ENCODE measurements around the gene DCST2. TPM values are rescaled to one million over a fixed set of nuclear protein-coding genes. Genes with fewer than 3 reads are reported as not detected.
A peak's percentile ranks its signal among the peaks of the same experiment; 100 is the strongest.

The DCST2 gene
- total RNA-seq, 1 donor from 2014 or later = 0.80 TPM

DNA sequence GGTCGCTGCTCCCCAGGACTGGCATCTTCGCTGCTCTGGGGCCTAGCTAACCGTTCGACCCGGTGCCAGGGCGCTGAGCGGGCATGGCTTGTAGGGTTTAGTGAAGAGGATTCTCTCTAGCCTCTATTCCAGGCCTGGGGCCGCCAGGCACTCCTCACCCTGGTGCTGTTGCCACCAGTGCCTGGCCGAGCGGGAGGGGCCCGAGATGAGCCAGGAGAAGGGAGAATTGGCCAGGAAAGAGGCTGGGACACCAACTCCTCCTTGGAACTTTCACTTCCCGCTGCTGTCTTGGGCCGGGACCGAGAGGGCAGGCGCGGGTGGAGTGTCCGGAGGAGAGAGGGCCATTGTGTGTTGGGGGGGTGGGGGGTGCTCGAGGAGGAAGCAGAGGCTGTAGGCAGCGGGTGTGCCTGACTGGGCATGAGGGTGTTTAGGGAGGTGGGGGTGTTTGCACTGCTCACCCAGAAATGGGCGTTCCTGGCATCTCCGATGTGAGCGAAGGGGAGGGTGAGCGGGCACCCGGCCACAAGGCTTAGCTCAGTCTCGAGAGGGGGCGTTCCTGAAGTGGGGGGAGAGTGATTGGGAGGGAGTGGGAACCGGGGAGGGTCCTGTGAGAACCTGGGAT, 18.3 kb upstream of the DCST2 start:
- H3K4me3 Mint-ChIP-seq (ENCODE audit: low read depth) = peak overlapping the region; percentile 79
- peaks cover 11% of the 10 kb centered on the region for H3K36me3 Mint-ChIP-seq (ENCODE audit: low read depth)
- peak; percentile 23 for DNase-seq (ENCODE audit: low spot score)
- H3K27ac Mint-ChIP-seq = no peak overlapping the region
- intact Hi-C loops (cut with micrococcal nuclease) = loop anchor here (1.0 to 2.0 kb wide), 2 partner anchors 32 to 35 kb away; no protein-coding TSS in a partner anchor
- H3K4me1 Mint-ChIP-seq (ENCODE audit: low read depth) = peaks cover 24% of the 10 kb centered on the region
- no peaks in the 10 kb centered on the region for H3K27me3 Mint-ChIP-seq (ENCODE audit: low read depth)
- H3K9me3 Mint-ChIP-seq = no peaks in the 10 kb centered on the region

DNA sequence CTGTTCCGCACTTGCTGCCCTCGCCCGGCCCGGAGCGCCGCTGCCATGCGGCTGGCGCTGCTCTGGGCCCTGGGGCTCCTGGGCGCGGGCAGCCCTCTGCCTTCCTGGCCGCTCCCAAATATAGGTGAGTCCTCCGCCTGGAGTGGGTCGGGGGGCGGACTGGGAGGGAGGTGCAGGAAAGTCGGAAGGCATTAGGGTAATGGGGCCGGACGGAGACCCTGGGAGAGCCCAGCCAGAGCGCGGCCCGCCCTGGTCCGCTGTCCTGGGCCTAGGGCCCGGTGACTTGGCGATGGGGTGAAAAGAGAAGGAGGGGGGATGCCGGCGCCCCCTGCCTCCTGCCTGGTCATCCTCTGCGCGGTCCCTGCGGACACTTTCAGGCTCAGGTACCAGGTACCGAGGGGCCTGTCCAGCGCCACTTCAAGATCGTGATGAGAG, 17.8 kb upstream of the DCST2 start:
- no peak overlapping the region for H3K27ac Mint-ChIP-seq
- peak overlapping the region; percentile 79 for H3K4me3 Mint-ChIP-seq (ENCODE audit: low read depth)
- intact Hi-C loops (cut with micrococcal nuclease) = loop anchor here (1.0 kb wide), 1 partner anchor 33 kb away; no protein-coding TSS in a partner anchor
- no peaks in the 10 kb centered on the region for H3K27me3 Mint-ChIP-seq (ENCODE audit: low read depth)
- peaks cover 8% of the 10 kb centered on the region for H3K36me3 Mint-ChIP-seq (ENCODE audit: low read depth)
- H3K4me1 Mint-ChIP-seq (ENCODE audit: low read depth) = peaks cover 24% of the 10 kb centered on the region
- H3K9me3 Mint-ChIP-seq = no peaks in the 10 kb centered on the region
- no peak for DNase-seq (ENCODE audit: low spot score)

DNA sequence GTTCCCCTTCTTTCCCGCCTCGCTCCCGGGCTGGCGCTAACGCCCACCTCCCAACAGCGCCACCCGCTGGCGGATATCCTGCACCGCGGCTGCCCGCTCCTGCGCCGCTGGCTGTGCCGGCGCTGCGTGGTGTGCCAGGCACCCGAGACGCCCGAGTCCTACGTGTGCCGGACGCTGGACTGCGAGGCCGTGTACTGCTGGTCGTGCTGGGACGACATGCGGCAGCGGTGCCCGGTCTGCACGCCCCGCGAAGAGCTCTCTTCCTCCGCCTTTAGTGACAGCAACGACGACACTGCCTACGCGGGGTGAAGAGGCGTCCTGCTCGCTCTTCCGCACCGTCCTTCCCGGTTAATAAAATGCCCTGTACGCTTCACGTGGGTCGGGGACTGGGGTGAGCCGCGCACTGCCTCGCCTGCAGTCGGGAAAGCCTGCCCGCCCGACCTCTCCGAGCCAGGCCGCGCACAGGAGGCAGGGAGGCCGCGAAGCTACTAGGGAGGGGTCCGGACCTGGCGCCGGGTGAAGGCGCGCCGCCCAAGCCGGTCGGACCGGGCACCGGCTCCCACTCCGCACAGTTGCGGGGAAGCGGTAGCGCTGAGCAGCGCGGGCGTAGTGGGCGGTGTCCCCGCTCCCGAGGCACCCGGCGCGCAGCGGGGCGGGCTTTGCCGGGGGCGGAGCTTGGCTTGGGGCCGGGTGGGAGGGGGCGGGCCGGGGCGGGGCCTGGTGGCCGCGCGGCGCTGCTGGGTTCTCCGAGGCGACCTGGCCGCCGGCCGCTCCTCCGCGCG, 17.2 kb upstream of the DCST2 start, which contains the start of gene ADAM15:
Gene ADAM15, plus strand, starts transcription at position 757 of the 782 bp plus-strand sequence. CDS start 71 bp downstream, outside the sequence.
- Mint-ChIP-seq H3K36me3 (ENCODE audit: low read depth) (peaks cover 4% of the 10 kb centered on the region), H3K4me3 (ENCODE audit: low read depth) (peak within 1 kb of the TSS; percentile 84), H3K9me3 (no peaks in the 10 kb centered on the region), H3K27ac (peak within 1 kb of the TSS; percentile 79), H3K4me1 (ENCODE audit: low read depth) (peaks cover 24% of the 10 kb centered on the region), H3K27me3 (ENCODE audit: low read depth) (no peaks in the 10 kb centered on the region)
- DNase-seq (ENCODE audit: low spot score) = peak; percentile 75
- intact Hi-C loops (cut with micrococcal nuclease) = loop anchor here (1.0 kb wide), 2 partner anchors 13 to 34 kb away; partner anchors contain the start of gene EFNA4

DNA sequence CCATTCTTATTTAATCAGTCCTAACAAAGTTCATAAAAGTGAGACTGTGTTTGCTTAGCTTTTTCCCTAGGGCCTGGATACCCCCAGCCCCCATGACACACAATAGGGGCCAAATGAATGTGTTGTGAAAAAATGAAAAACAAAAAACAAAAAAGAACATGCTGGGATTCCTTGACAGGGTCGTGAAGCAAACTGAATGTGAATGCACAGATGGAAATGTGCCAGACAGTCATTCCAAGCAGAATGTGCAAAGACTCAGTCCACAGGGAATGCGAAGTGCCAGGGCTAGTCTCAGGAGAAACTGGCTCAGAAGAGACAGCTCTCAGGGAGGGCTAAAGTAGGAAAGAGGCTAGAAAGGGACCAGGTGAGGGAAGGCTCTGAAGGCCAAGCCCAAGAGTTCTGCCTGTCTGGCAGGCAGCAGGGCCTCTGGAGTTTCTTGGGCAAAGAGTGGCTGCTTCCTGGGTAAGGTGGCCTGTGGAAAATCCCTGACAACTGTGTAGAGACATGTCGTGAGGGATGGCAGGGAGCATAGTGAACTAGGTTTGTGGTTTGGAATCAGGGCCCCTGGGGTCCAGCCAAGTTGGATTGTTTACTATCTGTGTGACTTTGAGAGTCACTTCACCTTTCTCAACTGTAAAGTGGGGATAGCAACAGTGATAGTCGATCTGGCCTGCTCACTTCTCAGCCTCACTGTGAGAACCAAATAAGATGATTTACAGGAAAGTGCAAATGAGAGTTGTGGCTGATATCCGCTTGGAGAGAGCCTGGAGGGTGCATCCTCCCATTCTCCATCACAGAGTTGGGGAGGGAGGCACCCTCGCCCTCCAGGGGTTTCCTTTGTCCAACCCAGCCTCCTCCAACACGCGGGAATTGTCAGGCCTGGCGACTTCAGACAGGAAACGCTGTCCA, 16.3 kb upstream of the DCST2 start:
- no peak for DNase-seq (ENCODE audit: low spot score)
- peak overlapping the region; percentile 79 for H3K27ac Mint-ChIP-seq
- H3K9me3 Mint-ChIP-seq = no peaks in the 10 kb centered on the region

DNA sequence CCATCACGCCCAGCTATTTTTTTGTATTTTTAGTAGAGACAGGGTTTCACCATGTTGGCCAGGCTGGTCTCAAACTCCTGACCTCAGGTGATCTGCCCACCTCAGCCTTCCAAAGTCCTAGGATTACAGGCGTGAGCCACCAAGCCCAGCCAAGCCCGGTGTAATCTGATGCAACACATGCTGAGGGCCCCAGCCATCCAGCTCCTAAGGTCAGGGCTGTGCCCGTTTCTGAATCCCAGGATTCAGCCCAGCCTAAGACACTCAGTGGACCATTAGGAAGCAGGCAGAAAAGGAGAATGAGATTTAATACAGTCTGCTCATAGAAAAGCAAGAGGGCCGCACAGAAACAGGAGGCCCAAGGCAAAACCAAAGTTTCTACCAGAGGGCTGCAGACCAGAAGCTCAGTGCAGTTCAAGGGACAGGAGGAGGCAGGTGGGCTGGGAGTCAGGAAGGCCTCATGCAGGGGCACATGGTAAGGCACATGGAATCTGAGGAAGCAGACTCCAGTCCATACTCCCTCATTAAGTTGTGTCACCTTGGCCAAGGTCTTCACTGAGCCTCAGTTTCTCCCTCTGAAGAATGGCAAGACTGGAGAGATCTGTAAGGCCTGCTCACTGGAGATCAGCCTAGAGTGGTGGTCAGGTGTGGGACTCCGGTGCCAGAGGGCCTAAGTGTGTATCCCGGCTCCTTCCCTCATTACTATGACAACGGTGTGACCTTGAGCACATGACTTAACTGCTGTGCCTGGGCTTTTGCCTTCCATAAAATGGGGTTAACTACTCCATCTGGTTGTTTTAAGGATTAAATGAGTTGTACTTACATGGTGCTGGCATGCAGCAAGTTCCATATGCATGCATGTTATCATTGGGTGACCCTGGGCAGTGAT, 15.1 kb upstream of the DCST2 start:
- Mint-ChIP-seq H3K36me3 (ENCODE audit: low read depth) (no peaks in the 10 kb centered on the region), H3K4me3 (ENCODE audit: low read depth) (no peak overlapping the region), H3K9me3 (no peaks in the 10 kb centered on the region), H3K27me3 (ENCODE audit: low read depth) (no peaks in the 10 kb centered on the region), H3K27ac (peak overlapping the region; percentile 18), H3K4me1 (ENCODE audit: low read depth) (peaks cover 36% of the 10 kb centered on the region)
- no peak for DNase-seq (ENCODE audit: low spot score)
- intact Hi-C loops (cut with micrococcal nuclease) = no loop called here

More for the DNA sequence above, 16.3 kb upstream of the DCST2 start:
- no peaks in the 10 kb centered on the region for H3K36me3 Mint-ChIP-seq (ENCODE audit: low read depth)
- H3K27me3 Mint-ChIP-seq (ENCODE audit: low read depth) = no peaks in the 10 kb centered on the region
- H3K4me3 Mint-ChIP-seq (ENCODE audit: low read depth) = peak overlapping the region; percentile 84
- intact Hi-C loops (cut with micrococcal nuclease) = loop anchor here (1.0 kb wide), 1 partner anchor 13 kb away; the partner anchor contains the start of gene EFNA4
- H3K4me1 Mint-ChIP-seq (ENCODE audit: low read depth) = peaks cover 30% of the 10 kb centered on the region

GRCh38 chr1:155044812-155045657, 11.5 kb upstream of the DCST2 start:
- no peaks in the 10 kb centered on the region for H3K27me3 Mint-ChIP-seq (ENCODE audit: low read depth)
- intact Hi-C loops (cut with micrococcal nuclease) = loop anchor here (2.0 kb wide), 1 partner anchor 16 kb away; no protein-coding TSS in a partner anchor

GRCh38 chr1:155044365-155044764, 10.8 kb upstream of the DCST2 start:
- DNase-seq (ENCODE audit: low spot score) = no peak
- Mint-ChIP-seq H3K27ac (no peak overlapping the region), H3K4me3 (ENCODE audit: low read depth) (no peak overlapping the region), H3K9me3 (no peaks in the 10 kb centered on the region), H3K4me1 (ENCODE audit: low read depth) (peaks cover 12% of the 10 kb centered on the region), H3K27me3 (ENCODE audit: low read depth) (no peaks in the 10 kb centered on the region), H3K36me3 (ENCODE audit: low read depth) (no peaks in the 10 kb centered on the region)
- intact Hi-C loops (cut with micrococcal nuclease) = loop anchor here (2.0 kb wide), 1 partner anchor 16 kb away; no protein-coding TSS in a partner anchor

More at GRCh38 chr1:155044812-155045657, 11.5 kb upstream of the DCST2 start:
- H3K9me3 Mint-ChIP-seq = no peaks in the 10 kb centered on the region
- peaks cover 17% of the 10 kb centered on the region for H3K4me1 Mint-ChIP-seq (ENCODE audit: low read depth)
- no peak overlapping the region for H3K4me3 Mint-ChIP-seq (ENCODE audit: low read depth)
- DNase-seq (ENCODE audit: low spot score) = peak; percentile 51
- H3K36me3 Mint-ChIP-seq (ENCODE audit: low read depth) = no peaks in the 10 kb centered on the region
- peak overlapping the region; percentile 44 for H3K27ac Mint-ChIP-seq

DNA sequence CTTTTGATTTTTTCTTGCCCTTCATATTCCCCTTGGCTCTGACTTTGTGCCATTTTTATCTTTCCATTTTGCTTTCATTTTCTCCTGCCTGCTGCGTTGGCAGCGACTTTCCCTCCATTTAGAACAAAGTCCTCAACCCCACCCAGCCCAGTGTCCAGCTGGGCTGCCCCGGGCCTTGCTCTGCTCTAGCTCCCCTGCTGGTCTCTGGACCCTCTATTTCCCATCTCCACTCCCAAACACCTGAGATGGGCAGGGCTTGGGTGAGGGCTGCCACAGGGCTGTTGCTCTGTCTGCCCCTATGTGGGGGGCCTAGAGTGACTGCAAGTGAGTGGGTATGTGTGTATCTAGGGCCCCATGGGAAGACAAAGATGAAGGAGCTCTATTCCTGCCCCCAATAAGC, 10.2 kb upstream of the DCST2 start:
- peaks cover 15% of the 10 kb centered on the region for H3K4me1 Mint-ChIP-seq (ENCODE audit: low read depth)
- intact Hi-C loops (cut with micrococcal nuclease) = loop anchor here (2.0 kb wide), 1 partner anchor 17 kb away; no protein-coding TSS in a partner anchor
- DNase-seq (ENCODE audit: low spot score) = no peak
- H3K27ac Mint-ChIP-seq = no peak overlapping the region
- H3K4me3 Mint-ChIP-seq (ENCODE audit: low read depth) = no peak overlapping the region
- H3K9me3 Mint-ChIP-seq = no peaks in the 10 kb centered on the region
- H3K27me3 Mint-ChIP-seq (ENCODE audit: low read depth) = no peaks in the 10 kb centered on the region
- H3K36me3 Mint-ChIP-seq (ENCODE audit: low read depth) = no peaks in the 10 kb centered on the region

DNA sequence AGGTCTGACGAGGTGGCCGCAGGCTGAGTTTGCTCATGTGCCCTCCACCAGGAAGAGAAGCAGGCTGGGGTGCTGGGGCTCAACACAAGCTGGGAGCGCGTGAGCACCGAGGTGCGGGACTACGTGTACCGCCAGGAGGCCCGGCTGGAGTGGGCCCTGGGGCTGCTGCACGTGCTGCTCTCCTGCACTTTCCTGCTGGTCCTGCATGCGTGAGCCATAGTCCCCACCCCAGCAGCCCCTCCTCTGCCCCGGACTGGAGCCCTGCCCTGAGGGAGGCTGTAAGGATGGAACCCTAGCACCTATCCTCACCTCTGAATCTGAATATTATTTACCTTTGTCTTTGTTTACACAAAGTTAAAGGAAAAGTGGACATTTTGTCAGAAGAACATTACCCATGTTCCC, 9.7 kb upstream of the DCST2 start:
- DNase-seq (ENCODE audit: low spot score) = no peak
- no peak overlapping the region for H3K27ac Mint-ChIP-seq
- peaks cover 2% of the 10 kb centered on the region for H3K27me3 Mint-ChIP-seq (ENCODE audit: low read depth)
- H3K36me3 Mint-ChIP-seq (ENCODE audit: low read depth) = no peaks in the 10 kb centered on the region
- no peaks in the 10 kb centered on the region for H3K9me3 Mint-ChIP-seq
- H3K4me3 Mint-ChIP-seq (ENCODE audit: low read depth) = no peak overlapping the region
- H3K4me1 Mint-ChIP-seq (ENCODE audit: low read depth) = peaks cover 15% of the 10 kb centered on the region
- intact Hi-C loops (cut with micrococcal nuclease) = no loop called here

GRCh38 chr1:155042789-155043188, 9.2 kb upstream of the DCST2 start:
- intact Hi-C loops (cut with micrococcal nuclease) = no loop called here
- Mint-ChIP-seq H3K36me3 (ENCODE audit: low read depth) (no peaks in the 10 kb centered on the region), H3K27ac (no peak overlapping the region), H3K27me3 (ENCODE audit: low read depth) (peaks cover 6% of the 10 kb centered on the region), H3K4me3 (ENCODE audit: low read depth) (no peak overlapping the region), H3K4me1 (ENCODE audit: low read depth) (peaks cover 15% of the 10 kb centered on the region), H3K9me3 (no peaks in the 10 kb centered on the region)
- DNase-seq (ENCODE audit: low spot score) = no peak
